GM19193 (cell line): ENCODE measurements around the gene SLC12A1.

Source experiments
- POLR2A ChIP-seq: IDR thresholded peaks from 4 replicates; pipeline ENCODE4 v1.6.1; 2011; ENCODE audit not compliant: insufficient read depth, insufficient read length; ENCODE audit errors: extremely low read depth

Gene SLC12A1

DNA sequence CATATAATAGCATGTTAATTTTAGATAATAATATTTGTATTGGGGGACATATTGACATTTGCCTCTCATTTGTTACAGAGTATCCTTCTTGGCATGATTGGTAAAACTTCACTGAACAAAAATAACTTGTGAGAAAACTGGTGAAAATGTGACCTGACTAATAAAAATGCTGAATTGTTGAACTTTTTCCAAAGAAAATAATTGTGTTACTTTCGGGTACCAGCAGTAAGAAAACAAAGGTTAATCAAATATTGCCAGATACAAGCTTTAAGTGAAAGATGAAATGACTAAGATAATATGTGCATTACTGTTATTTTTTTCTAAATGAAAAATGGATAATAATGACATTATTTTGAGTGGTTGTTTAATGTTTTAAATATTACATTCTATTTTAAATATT lies 15.2 kb downstream of the SLC12A1 start:
- TF ChIP-seq POLR2A, result no peak

DNA sequence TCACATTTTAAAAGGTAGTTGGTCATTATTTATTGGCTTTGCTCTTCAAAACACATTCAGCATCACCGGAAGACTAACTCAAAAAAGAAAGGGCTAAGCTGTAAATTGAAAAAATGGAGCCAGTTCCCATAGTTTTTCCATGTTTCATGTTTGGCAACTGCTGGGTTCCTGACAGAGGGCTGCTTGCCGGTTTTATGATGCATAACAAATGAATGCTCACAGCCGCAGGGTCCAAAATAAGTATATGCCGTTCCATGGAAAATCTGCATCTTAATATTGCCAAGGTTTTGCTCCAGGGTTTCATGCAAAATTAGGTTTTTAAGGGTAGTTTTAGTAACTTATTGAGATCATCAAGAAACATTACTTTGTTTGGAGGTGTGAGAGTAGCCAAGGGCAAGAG lies 15.8 kb downstream of the SLC12A1 start:
- TF ChIP-seq POLR2A, result no peak

DNA sequence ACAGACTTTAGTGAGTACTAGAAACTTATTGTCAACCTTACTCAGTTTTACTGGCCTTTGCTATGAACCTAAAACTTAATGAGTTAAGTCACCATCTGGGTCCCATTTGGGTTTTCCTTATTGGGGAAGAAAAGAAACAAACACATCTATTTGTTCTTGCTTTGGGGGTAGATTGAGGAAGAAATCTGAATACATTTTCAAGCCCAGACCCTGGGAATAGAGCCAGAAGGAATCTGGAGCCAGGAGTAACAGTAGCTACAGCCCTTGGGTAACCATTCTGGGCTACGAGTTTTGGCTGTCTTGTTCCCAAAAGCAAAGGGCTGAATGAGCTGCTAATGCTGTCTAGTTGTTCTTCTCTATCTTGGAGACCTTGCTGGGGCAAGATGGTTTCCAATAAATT lies 16.5 kb downstream of the SLC12A1 start:
- TF ChIP-seq POLR2A, result no peak

DNA sequence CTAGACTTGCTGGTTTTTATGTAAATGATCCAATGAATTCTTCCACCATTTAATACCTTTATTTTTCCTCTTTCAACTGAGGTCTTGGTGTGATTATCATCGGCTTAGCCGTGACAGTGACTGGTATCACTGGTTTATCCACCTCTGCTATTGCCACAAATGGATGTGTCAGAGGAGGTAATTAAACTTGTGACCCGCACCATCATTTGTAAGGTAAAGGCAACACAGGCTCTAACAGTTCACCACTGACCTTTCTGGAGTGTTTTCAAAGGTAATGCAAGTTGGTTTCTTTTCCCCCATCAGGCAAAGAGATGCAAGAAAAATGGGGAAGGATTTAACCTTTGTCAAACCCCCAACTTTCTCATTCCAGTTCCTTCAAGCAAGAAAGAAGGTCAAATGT lies 19.7 kb downstream of the SLC12A1 start:
- no peak for TF ChIP-seq POLR2A

DNA sequence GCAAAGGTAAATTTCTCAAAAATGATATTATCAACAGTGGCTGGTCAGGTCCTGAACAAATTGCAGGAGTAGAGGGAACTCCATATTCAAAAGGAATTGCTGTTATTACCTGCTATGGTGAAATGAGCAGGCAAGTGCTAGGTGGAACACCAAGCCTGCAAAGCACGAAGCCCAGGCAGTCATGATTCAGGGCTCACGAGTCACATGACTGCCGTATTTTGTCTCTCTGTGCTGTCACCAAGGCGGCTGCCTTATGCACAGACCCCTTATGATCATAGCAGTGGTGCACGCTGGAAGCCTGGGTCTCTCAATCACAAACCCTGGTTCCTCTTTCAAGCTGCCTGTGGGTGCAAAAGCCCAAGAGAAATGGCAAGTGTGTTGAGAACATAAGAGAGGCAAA lies 24.4 kb downstream of the SLC12A1 start:
- TF ChIP-seq POLR2A, result no peak

DNA sequence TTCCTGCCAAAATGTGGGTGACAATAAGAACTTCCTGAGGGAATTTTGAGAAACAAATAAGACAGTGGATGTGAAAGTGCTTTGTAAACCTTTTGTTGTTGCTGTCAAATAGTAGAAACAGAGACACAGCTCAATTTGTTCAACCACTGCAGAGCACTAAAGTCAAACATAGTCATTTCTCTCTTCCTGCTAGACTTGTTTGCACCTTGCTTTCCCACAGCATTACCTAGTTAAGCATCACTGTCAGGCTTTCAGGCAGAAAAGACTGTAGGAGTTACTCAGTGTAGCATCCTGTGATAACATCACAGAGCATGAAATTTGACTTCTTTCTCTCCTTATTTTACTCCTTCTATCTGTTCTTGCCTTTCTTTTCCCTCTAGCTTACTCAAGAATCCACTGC lies 27.1 kb downstream of the SLC12A1 start:
- no peak for TF ChIP-seq POLR2A

DNA sequence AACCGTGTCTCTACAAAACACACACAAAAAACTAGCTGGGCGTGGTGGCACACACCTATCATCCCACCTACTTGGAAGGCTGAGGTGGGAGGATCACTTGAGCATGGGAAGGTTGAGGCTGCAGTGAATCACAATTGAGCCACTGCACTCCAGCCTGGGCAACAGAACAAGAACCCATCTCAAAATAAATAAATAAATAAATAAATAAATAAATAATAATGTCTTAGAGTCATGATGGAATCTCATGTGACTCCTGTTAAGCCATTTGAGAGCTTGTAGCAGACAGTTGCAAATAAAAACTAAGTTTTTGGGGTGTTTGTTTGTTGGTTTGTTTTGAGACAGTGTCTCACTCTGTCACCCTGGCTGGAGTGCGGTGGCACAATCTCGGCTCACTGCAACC lies 33.2 kb downstream of the SLC12A1 start:
- TF ChIP-seq POLR2A, result no peak

DNA sequence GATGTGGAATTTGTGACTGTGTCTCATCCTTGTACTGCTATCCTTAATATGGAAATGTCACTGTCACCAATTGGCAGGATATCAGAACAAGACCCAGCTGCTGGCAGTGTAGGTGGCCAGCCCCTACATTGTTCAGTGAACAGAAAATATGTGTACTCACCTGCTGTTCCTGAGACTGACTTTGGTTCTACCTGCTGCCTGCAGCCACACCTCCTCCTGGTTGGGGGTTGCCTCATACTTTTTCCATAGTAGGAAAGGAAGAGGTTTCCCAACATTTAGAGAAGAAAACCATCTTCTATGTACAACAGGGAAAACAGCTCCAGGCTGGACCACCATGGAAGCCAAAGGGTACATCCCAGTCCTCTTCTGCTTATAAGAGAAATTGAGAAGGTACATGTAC lies 35.9 kb downstream of the SLC12A1 start:
- TF ChIP-seq POLR2A, result no peak

DNA sequence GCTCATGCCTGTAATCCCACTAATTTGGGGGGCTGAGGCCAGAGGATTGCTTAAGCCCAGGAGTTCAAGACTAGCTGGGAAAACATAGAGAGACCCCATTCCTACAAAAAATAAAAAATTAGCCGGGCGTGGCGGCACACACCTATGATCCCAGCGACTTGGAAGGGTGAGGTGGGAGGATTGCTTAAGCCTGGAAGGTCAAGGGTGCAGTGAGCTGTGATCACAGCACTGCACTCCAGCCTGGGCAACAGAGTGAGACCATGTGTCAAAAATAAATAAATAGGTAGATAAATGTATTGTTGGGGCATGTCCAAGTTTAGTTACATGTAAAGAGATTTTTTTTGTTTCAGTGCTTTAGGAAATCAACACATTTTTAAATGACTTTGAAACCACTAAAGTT lies 36.4 kb downstream of the SLC12A1 start:
- no peak for TF ChIP-seq POLR2A

DNA sequence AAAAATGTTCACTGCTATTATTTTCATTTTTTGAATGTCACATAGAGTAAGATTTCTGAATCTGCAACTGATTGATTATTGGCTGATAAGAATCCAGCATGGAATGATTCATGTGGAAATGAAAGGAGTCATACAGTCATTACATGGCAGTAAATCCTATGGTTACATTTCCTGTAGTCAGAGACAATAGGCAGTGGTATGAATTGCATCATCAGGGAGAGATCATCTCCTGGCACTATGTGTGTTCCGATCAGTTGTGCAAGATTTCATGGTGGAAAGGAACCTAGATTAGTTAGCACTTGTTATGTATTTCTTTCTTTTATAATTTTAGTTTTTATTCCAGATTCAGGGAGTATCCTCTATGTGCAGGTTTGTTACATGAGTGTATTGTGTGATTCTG lies 38.8 kb downstream of the SLC12A1 start:
- TF ChIP-seq POLR2A, result no peak

DNA sequence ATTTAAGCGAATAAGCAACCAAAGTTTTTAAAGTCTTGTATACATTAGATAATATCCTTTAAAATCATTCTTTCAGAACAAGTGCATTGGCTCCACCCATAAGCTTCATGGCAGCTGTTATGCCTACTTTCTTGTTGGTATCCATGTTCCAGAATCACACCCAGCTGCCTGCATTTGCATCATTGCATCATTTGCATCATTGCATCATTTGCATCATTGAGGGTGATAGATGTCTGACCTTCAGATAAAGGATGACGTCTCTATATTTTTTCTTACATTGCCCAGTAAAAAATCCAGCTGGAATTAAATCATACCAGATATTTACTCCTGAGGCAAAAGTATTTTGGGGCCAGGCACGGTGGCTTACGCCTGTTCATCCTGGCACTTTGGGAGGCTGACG lies 42.3 kb downstream of the SLC12A1 start:
- TF ChIP-seq POLR2A, result no peak

DNA sequence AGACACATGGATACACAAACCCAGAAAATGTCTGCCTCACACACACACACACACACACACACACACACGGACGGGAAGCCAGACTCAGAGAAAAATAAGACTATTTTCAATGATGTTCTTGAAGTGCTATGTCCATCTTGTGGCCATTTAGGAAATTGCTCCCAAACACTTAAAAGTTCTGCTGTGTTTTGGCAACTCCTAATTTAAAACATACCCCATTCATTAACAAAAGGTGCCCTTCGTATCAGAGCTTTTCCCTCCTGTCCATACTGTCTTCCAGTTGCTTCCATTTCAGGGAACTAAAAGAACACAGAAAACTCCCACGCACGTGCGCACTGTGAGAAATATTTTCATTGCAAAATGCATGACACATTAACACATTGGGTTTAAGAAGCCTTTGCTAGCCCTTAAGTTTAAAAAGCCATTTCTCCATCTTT lies 44.6 kb downstream of the SLC12A1 start:
- TF ChIP-seq POLR2A, result no peak

DNA sequence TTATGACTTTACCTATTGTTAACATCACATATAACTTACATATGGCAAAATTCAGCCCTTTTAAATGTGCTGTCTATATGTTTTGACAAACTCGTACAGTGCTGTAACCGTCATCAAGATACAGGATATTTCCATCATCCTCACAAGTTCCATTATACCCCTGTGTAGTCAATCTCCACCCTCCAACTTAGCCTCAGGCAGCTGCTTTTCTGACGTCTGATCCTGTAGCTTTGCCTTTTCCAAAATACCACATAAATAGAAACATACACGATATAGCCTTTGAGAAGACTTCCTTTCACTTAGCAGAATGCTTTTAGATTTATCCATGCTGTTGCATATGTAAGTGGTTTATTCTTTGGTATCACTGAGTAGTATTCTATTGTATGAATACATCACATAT lies 47.1 kb downstream of the SLC12A1 start:
- no peak for TF ChIP-seq POLR2A

DNA sequence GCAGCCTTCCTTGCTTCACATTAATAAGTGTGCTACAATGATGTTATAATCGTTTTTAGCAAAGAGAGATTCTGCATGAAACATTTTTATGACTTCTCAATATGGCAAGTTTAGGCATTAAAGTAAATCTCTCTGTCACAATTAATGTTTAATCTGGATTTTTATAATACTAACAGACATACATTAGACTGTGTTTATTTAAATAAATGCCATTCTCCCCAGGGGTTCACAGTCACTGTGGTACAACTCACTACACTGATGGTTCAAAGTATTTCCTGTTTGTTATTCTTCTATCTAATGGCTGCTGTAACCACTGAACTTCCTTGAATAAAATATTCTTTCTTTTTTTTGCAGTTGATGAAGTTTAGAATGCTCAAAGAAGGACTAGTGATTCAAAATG lies 59.0 kb downstream of the SLC12A1 start:
- TF ChIP-seq POLR2A, result no peak

DNA sequence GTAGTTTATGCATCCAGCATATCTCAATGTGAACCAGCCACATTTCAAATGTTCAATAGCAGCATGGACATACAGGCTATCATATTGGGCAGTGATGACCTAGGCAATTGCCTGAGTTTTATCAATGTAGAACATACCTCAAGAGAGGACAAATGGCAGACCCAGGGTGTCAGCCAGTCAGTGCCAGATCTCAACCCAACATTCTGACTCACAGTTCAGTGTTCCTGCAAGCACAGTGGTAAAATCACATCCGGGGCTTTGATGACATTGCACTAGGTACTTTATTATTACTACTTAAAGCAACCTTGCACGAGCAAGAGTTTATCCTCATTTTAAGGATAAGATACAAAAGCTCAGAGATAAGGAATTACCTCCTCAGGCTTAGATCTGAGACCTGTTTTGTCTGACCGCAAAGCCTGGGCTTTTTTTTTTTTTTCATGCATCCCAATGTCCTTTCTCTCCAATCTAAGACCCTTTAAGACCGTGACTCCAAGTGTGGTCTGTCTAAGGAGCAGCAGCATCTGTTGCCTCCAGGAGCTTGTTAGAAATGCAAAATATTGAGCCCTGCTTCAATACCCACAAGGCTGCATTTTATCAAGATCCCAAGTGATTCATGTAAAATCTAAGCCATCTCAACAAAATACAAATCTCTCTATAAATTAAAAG lies 60.1 kb downstream of the SLC12A1 start:
- TF ChIP-seq POLR2A, result no peak

DNA sequence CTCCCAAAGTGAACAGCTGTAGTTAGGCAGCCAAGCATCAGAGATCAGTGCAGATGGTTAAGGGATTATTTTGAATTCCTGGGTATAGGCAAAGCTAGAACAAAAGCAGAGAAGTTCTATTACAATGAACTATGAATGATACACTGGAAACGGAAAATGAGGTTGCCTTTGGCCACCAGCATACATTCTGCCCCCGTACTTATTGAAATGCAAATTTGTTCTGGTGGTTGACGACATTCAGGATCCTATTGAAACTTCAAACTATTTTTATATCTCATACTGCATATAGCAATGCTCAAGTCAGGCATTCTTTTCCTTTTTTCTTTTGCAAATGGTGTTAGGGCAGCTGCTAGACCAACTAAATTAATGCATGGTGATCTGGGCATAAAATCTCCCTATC lies 61.7 kb downstream of the SLC12A1 start:
- TF ChIP-seq POLR2A, result no peak

DNA sequence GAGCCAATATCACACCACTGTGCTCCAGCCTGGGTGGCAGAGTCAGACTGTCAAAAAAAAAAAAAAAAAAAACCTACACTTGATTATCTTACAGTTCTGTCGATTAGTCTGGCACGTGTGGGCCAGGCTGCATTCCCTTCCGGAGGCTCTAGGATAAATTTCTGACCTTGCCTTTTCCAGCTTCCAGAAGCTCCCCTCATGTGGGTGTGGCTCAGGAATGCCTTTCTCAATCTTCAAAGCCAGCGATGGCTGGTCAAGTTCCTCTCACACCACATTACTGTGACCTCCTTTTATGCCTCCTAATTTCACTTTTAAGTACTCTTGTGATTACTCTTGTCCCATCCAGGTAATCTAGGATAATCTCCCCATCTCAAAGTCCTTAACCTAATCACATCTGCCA lies 66.9 kb downstream of the SLC12A1 start:
- no peak for TF ChIP-seq POLR2A
